CD4-positive, alpha-beta T cell treated with Interleukin-21 for 1 hour (primary cell): ENCODE results near the gene FGD3.

Experiments used
- DNase-seq: peaks from one replicate; pipeline ENCODE4 v3.0.0-alpha.2; 2020

The FGD3 gene

GRCh38 chr9:93035106-93035660 lies 87.9 kb downstream of the FGD3 start:
- DNase-seq = no peak

DNA sequence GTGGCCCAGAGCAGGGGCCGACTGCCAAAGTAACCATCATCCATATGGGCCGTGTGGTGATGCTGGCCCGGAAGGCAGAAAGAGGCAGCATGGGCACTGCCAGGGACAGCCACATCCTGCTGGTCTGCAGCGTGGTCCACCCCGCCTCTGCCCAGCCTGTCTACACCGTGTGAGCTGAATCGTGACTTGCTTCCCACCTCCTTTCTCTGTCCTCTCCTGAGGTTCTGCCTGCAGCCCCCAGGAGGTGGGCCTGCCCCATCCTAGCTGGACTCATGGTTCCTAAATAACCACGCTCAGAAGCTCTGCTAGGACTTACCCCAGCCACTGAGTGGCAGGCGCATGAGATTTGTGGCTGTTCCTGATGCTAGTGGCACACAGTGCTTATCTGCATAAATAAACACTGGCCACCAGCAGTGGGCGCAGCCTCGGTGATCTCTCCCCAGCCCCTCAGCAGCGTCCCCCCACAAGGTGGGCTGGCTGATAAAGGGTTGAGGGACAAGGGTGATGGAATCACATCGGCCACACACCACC lies 88.6 kb downstream of the FGD3 start:
- DNase-seq = no peak

DNA sequence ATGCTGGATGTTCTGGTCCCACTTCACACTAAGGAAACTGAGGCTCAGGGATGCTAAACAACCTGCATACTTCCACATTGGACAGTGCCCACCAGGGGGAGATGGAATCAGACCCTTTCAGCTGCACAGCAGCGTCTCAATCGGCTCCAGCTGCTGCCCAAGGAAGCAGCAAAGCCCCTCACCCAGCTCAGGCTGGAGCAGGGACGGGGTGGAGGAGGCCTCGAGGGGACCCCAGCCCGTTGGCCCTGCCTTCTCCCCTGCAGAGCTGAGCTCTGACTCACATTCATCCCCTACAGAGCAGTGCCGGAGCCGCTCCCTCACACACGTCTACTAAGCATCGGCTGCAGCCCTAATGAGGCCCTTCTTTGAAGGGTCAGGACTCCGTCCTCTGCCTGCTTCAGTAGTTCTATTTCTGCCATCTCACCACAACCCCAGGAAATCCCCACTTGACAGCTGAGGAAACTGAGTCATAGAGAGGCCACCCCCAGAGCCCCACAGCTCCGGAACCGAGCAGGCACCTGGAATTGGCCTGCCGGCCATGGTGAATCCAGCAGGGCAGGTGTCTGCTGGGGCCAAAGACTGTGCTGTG lies 89.7 kb downstream of the FGD3 start:
- no peak for DNase-seq

- no peak for DNase-seq
These were observed 90.2 kb downstream of the FGD3 start for GRCh38 chr9:93037476-93037971.

DNA sequence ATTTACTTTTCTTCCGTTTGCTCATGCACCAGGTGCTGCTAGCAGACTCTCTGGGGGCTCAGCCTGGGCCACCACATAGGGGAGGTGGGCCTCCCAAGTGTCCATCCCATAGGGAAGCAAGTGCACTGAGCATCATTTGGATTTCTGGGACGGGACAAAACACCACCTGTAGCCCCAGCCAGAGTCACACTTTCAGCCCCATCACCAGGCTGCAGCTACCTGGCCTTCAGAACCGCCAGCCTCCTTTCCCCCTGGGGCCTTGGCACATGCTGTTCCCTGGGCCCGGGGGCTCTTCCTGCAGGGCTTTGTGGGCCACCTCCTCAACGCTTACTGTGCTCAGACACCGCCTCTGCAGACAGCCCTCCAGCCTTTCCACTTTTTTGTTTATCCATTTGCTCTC lies 91.6 kb downstream of the FGD3 start:
- no peak for DNase-seq

DNA sequence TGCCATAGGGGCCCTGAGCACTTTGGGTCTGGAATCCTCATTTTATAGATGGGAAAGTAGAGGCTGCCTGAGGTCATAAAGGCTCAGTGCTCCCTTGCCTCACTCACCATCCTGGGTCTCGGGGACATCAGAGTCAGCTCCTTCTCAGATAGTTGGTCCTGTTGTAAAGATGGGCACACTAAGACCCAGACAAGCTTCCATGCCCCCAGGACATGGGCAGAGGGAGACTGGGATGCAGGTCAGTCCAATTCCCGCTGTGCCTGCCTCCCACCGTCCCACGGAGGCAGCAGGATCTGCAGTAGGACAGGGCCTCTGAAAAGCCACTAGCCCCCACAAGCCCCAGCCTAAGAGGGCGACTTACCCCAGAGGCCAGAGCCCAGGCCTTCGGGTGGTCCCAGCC lies 92.1 kb downstream of the FGD3 start:
- DNase-seq = no peak

DNA sequence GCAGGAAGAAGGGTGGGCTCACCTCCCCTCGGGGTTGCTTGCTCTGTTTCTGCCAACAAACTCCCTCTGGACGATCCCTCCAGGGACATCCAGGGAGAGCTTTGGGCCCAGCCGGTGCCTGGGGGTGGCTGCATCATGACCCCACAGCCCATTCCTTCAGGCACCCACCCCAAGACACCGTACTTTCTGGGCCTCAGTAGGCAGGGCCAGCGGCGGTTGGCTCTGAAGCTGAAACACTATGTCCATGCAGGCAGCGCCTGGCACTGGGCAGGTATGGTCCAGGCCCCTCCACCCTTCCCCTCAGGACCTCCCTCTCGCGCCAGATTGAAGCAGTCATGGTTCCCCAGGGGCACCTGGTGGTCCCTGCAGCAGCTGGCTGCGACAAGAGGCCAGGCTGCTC lies 92.7 kb downstream of the FGD3 start:
- no peak for DNase-seq

DNA sequence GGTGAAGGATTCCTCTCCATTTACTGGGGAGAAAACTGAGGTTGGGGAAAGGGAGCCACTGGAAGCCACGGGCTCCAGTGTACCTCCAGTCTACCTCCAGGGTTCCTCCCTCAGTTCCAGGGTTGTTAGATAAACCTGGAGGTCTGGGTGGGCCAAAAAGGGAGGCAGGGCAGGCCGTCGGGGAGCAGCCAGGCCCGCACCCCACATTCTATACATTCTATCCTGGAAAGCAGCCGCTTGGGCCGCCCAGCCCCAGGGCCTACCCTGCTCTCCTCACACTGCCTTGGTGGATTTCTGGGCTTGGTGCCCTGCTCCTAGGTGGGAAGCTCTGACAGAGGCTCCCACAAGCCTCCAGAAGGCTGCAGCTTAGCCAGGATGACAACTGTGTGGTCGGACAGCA lies 93.1 kb downstream of the FGD3 start:
- DNase-seq = no peak

DNA sequence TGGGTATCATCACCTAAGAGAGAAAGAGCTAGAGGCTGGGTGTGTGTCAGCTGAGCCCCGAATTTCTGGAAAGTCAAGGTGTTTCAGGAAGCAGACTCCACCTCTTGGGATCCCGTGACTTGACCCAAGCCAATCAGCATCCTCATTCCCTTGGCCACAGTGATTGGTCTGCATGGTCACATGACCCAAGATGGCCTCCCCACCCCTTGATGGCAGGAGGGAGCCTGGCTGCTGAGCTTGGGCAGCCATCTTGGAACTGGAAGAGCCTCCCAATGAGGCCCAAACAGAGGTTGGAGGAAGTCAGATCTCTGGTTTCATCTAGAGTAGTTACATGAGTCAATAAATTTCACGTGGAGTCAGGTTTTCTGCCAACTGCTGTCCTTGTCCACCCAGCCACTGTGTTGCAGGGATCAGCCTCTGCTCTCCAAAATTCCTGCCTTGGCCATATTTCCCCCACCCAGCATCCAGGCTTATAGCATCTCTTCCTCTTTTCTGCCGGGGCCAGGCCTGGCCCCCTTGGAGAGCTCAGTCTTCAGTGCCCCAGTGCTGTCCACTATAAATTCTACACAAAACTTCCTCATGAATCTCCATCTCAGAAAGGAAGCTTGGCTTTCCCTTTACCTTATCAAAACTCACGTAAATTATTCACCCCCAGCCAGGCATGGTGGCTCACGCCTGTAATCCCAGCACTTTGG lies 93.9 kb downstream of the FGD3 start:
- DNase-seq = no peak

GRCh38 chr9:93043122-93043521 lies 95.8 kb downstream of the FGD3 start:
- no peak for DNase-seq

GRCh38 chr9:93045521-93045920 lies 98.2 kb downstream of the FGD3 start:
- DNase-seq = no peak

- no peak for DNase-seq
These were observed 101.5 kb downstream of the FGD3 start for GRCh38 chr9:93048566-93049448.

- no peak for DNase-seq
These were observed 102.2 kb downstream of the FGD3 start for GRCh38 chr9:93049491-93049890.

DNA sequence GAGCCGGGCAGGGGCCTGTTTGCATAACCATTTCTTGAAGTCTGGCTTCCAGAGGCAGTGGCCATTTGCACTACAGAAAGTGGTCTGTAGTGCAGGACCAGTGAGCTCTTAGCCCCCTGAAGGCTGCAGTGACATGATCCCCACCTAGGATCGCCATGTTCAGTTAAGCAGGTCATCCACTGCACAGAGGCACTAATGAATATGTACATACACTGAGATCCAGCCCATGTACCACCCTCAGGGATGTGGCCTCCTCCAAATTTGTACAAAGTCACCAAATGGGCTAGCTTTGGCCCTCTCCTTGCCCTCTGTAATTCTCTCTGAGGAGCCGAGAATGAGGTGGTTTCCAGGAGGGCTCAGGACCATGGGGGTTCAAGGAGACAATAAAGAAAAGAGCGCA lies 102.9 kb downstream of the FGD3 start:
- no peak for DNase-seq

- DNase-seq = no peak
These were observed 104.4 kb downstream of the FGD3 start for GRCh38 chr9:93051680-93052089.

GRCh38 chr9:93052791-93053540 lies 105.6 kb downstream of the FGD3 start:
- DNase-seq = no peak

DNA sequence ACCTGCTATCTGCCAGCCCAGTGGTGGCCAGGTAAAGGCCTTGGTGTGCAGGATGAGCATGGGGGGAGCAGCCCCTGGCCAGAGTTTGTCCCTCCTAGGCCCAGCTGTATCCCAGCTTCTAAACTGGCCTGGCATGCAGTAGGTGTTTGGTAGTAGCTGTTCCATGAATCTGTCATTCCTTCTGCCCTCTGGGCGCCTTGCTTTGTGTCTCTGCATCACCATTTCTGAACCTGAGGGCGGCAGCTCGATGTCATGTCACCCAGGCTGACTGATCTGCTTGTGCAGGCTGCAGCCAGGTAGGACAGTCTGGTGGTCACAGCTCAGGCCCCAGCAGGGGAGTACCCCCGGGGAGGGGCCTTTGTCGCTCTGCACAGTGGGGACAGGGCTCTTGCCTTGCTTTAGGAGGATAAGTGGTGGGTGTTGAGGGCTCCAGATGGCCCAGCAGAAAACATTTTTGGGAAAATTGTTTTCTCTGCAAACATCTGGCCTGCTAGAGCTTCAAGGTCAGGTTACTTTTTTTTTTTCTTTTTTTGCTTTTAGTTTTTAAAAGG lies 106.5 kb downstream of the FGD3 start:
- DNase-seq = no peak

DNA sequence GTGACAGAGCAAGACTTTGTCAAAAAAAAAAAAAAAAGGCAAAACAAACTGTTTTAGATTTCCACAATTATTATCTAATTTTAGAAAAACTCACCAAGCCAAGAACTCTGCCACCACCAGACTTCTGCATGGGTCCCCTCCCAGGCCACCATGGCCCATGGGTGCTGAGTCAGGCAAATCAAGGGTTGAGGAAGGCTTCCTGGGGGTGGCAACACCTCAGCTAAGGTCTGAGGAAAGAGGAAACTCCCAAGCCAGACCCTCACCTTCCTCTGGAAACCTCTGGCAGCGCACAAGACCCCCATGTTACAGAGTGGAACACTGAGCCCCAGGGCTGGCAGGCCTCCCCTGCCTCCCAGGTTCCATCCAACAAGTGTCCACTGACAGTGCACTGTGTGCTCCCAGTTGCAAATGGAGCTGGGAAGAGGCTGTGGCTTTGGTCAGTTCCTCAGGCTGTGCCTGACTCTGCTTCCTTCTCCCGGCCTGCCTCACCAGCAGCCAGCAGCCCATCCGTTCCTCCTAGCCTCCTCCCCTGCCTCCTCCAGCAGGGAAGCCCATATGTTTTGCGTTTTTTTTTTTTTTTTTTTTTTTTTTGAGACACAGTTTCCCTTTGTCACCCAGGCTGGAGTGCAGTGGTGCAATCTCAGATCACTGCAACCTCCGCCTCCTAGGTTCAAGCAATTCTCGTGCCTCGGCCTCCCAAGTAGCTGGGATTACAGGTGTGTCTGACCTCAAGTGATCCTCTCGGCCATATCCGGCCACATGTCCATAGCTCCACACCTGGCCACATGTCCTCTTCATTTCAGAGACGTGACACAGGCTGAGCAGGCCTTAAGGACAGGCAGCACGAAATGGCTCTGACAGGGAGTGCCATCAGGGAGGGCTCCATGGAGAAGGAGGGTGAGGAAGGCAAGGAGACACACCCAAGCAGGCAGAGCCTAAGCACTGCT lies 107.7 kb downstream of the FGD3 start:
- DNase-seq = no peak

GRCh38 chr9:93057042-93057702 lies 109.8 kb downstream of the FGD3 start:
- DNase-seq = no peak

DNA sequence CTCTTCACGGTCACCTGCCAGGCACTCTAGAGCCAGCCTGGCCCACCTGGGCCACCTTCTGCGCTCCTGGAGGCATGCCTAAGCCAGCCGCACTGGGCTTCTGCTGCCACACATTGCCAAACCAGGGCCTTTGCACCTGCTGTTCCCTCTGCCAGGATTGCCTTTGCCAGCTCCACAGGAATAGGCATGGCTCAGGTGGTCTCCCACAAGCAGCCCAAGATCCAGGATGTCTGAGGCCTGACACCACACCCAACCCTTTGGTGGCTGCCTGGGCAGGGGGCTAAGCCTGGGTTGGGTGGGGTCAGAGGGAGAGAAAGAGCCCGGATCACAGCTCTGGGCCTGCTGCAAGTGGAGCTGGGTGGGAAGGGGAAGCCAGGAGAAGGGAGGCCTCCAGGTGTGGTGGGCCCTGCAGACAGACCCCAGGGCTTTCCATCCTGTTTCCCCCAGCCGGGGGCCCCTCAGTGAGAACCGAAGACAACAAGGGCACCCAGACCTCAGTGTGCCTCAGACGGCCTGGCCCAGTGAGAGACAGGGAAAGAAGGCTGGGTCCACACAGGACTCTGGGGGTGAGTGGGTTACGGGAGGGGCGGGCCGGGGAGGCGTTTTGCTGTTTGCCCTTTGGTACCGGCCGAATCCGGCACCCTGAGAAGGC lies 110.5 kb downstream of the FGD3 start:
- no peak for DNase-seq
